GM23248 (cell line): ENCODE data around the gene CCNB2.

ENCODE experiments used
- EZH2 ChIP-seq: fragments of 200-600 bp; sonication (generic); IDR thresholded peaks from 2 replicates; pipeline ENCODE4 v1.6.1; 2018; ENCODE audit warnings: antibody characterized with exemption, mild to moderate bottlenecking; ENCODE audit not compliant: insufficient read depth, poor library complexity, severe bottlenecking
- EZH2phosphoT487 ChIP-seq: fragments of 200-600 bp; sonication (generic); IDR thresholded peaks from 2 replicates; pipeline ENCODE4 v1.6.1; 2018; ENCODE audit warnings: antibody characterized with exemption, moderate library complexity, mild to moderate bottlenecking, low read depth; ENCODE audit not compliant: insufficient read depth

DNA sequence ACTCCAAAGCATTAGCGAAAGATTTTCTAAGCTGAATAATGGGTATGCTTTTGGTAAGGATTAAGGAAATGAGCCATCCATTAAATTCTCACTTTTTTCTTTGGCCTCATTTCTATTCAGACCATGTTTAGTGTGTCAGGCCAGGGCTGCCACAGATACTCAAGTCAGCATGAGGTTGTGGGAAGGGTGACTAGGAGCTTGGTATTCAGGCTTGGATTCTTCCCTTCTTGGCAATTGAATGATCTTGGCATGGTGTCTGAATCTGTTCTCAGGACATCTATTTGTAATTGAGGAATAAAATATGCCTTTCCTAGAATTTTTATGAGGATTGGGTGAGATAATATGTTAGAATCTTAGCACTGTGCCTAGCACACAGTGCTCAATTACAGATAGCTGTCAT lies 11.2 kb downstream of the CCNB2 start:
- TF ChIP-seq EZH2 (no peak), EZH2phosphoT487 (no peak)
